H7 (cell line): ENCODE results near the gene NCKAP5. TPM values are rescaled to one million over a fixed set of nuclear protein-coding genes. Genes with fewer than 3 reads are reported as not detected.

Experiments used
- DNase-seq: peaks from one replicate; pipeline ENCODE4 v3.0.0; 2012
- H3K27me3 ChIP-seq: 2 replicates; pipeline ENCODE4 v1.6.0; 2011; ENCODE audit warnings: mild to moderate bottlenecking, low read length; ENCODE audit not compliant: control insufficient read depth, insufficient read depth
- H3K36me3 ChIP-seq: replicated peaks from 2 replicates; pipeline ENCODE4 v1.5.1; 2011; ENCODE audit warnings: low read length; ENCODE audit not compliant: control insufficient read depth, insufficient read depth
- H3K4me3 ChIP-seq: 2 replicates; pipeline ENCODE4 v1.5.1; 2011; ENCODE audit warnings: low read depth, mild to moderate bottlenecking, control low read depth, low read length, moderate library complexity; ENCODE audit not compliant: insufficient read depth
- total RNA-seq: library from RNA; depleted of rRNA; stranded (reverse); fragments of >200 nt; shearing (Covaris generic); gene quantifications from 2 replicates; pipeline ENCODE4 v1.2.3, GENCODE V29; 2014

Gene NCKAP5
- total RNA-seq, 1 experiment from 2014 or later: 0.55 TPM

DNA sequence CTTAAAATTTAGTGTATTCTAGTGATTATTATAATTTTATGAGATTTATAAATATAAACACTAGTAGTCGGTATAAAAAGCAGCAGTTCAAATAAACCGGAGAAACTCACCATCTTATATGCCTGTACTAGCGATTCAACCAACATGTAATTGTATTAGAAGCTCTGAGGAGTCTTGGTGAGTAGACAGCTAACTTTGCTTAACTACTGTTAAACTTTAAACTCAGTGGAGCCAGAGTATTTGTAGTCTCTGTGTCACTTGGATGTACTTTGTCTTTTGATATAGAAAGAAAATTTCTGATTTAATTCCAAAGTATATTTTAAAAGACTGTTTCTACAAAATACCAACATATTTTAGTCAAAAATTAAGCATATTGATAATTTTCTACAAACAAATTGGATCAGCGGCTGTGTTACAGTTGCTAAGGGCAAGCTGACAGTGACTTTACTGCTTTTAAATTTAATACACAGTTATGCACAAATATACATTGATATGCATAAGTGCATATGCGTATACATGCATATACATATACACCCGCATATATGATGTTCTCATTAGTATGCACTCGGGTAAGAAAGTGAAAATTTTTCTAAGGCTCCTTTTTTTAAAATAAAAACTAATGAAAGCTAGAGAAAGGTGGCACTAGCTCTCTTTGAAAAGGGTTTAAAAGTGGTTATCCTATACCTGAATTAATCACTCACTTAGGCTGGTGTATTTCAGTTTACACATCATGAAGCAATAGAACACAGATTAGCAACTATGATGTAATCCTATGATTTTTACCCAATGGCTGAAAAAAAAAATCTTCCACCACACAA lies 374.5 kb downstream of the NCKAP5 start:
- Histone ChIP-seq H3K4me3 (no peak overlapping the region), H3K27me3 (no peaks in the 10 kb centered on the region)
- DNase-seq: no peak

DNA sequence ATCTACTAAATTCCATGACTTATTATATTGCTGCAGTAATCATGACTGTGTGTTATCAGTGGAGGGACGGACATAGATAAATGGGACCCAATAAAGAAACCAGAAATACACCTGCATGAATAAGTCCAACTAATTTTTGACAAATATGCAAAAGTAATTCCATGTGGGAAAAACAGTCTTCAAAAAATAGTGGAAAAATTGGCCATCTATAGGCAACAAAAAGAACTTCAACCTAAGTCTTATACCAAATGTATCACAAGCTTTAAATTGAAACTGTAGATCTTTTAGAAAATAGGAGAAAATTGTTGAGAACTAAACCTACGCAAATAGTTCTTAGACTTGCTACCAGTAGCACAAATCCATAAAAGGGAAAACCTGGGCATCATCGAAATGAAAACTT lies 376.2 kb downstream of the NCKAP5 start:
- Histone ChIP-seq H3K4me3 (no peak overlapping the region), H3K27me3 (no peaks in the 10 kb centered on the region), H3K36me3 (no peaks in the 10 kb centered on the region)
- no peak for DNase-seq

More for the DNA sequence above, 374.5 kb downstream of the NCKAP5 start:
- no peaks in the 10 kb centered on the region for H3K36me3 ChIP-seq

DNA sequence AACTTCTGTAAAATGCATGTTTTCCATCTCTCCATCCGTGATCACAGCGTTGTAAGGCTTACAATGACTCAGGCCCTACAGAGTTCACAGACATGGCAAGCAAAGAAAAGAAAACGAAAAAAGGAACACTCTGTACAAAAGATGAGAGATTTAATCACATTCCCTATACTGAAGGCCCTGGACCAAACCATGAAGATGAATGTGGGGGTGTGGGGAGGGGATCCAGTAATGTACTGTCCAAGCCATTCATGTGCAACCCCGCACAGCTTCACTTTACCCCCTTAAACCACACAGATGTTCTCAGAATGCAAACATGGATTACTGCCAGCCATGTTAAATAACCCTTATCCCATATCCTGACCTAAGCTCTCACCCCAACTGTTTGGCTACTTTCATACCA lies 391.1 kb downstream of the NCKAP5 start:
- Histone ChIP-seq H3K36me3 (no peaks in the 10 kb centered on the region), H3K27me3 (no peaks in the 10 kb centered on the region)
- no peak for DNase-seq

DNA sequence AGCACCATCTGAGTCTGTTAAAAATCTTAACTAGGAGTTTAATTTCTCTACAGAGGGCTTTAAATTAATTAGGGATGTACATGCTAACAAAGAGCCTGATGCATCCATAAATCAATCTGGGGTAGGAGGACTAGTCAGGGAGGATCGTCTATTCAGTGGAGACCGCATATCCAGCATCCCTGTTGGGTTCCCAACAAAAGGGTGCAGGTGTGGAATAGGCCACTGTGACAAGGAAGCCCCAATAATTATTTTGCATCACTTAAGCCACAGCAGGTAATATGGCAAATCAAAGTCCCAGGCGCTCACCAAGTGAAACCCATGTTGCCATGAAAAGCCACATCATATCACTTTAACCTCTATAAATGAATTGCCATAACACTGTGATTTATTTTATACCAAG lies 392.3 kb downstream of the NCKAP5 start:
- Histone ChIP-seq H3K27me3 (no peaks in the 10 kb centered on the region), H3K4me3 (no peak overlapping the region), H3K36me3 (no peaks in the 10 kb centered on the region)
- peak; percentile 2 for DNase-seq

More for the DNA sequence above, 391.1 kb downstream of the NCKAP5 start:
- no peak overlapping the region for H3K4me3 ChIP-seq

DNA sequence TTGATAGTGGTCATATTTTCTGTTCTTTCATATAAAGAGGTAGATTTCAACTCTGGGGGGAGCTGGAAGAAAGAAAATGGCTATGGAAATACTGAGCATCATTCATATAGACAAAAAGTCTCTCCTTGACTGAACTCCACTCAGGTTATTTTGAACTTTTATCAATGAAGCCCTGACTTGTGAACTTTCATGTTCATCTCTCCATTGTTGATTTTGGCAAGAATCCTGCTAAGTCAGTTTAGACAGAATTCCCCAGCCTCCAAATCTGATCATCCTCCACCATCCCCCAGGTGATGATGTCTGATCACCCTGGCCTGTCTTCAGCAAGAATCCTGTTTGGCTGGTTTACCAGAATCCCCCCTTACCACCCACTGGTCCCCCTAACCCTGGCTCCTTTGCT lies 395.0 kb downstream of the NCKAP5 start:
- Histone ChIP-seq H3K27me3 (no peaks in the 10 kb centered on the region), H3K4me3 (no peak overlapping the region), H3K36me3 (no peaks in the 10 kb centered on the region)
- no peak for DNase-seq

DNA sequence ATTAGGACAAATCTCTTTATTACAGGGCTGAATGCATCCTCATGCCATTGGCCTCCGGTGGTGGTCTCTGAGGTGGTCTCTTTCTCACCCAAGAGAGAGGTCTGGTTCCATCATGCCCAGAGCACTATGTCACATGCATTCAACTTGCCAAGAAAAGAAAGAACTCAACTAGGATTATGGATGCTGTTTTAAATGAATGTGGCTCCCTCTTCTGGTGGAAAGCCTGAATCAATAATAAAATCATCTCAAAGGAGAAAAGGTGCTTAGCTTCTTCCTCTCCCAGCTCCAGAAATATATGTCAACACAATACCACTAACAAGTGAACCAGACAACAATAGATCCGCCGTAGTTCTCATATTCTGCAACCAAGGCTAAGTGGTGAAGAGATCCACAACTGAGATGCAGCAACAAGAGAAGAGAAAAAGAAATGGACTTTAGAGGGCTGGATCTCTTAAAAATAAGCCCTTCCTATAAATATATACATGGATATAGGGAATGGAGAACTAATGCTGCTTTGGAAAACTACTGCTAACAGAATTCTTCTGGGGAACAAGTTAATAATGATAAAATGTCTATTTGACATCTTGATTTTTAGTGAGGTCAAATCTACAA lies 396.8 kb downstream of the NCKAP5 start:
- no peak overlapping the region for H3K4me3 ChIP-seq
- H3K27me3 ChIP-seq: no peaks in the 10 kb centered on the region
- DNase-seq: peak; percentile 31
- H3K36me3 ChIP-seq: no peaks in the 10 kb centered on the region

DNA sequence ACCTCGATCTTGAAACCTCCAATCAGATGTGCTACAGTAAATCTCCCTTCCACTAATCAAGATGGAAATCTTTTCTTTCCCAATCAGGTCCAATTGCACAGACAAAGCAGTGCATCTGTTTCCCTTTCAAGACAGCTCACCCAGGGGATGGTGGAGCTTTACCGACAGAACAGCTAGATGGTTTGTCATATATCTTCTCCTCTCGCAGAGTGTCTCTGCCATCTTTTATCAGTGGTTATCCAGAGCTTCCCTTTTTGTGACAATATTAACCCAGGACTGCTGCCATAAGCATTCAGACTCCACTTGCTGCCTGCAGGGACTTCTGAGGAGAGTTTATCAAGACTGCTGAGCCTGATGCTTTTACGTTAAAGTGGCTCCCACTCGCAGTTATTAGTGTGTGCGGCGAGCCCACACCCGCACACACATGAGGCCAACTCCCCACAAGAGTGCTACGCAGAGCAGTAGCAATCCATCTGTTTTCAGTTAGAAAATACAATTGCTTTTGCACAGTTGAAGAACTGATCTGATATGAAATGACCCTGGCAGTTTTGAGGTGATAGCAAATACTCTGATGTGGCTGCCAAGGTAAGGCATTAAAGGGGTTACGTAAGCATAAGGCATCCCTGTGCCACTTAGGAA lies 398.9 kb downstream of the NCKAP5 start:
- Histone ChIP-seq H3K4me3 (no peak overlapping the region), H3K36me3 (no peaks in the 10 kb centered on the region)
- no peak for DNase-seq

DNA sequence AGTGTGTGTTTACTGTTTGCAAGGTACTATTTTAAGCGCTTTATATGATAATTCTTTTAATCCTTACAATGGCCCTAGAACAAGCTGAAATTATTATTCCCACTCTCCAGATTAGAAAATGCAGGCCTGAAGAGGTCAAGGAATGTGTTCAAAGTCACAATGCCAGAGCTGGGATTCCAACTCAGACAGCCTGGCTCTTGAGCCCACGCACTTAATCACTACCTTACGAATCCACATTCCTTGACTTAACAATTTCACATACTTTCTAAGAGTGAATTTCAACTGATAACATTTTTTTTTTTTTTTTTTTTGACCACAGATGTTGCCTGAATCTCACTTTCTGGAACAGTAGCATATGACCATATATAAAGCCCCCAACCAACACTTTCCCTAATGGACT lies 400.3 kb downstream of the NCKAP5 start:
- H3K36me3 ChIP-seq: no peaks in the 10 kb centered on the region
- no peaks in the 10 kb centered on the region for H3K27me3 ChIP-seq
- no peak overlapping the region for H3K4me3 ChIP-seq
- DNase-seq: no peak

More for the DNA sequence above, 398.9 kb downstream of the NCKAP5 start:
- no peaks in the 10 kb centered on the region for H3K27me3 ChIP-seq

DNA sequence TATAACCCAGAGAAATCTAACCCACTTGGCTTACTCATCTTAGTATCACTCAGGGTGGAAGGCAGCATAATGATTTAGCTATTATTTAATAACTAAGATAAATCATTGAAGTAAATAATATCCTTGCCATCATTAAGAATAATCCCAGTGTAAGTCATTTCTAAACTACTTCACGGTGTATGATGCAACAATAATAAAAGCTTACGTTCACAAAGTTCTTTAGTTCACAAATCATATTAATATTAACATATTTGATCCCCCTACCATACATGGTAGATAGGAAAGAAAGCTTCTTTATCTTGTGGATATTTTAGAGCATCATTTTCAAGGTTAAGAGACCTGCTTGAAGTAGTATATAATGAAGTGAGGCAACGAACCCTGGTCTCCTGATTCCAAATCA lies 401.0 kb downstream of the NCKAP5 start:
- Histone ChIP-seq H3K36me3 (no peaks in the 10 kb centered on the region), H3K4me3 (no peak overlapping the region), H3K27me3 (no peaks in the 10 kb centered on the region)
- no peak for DNase-seq

DNA sequence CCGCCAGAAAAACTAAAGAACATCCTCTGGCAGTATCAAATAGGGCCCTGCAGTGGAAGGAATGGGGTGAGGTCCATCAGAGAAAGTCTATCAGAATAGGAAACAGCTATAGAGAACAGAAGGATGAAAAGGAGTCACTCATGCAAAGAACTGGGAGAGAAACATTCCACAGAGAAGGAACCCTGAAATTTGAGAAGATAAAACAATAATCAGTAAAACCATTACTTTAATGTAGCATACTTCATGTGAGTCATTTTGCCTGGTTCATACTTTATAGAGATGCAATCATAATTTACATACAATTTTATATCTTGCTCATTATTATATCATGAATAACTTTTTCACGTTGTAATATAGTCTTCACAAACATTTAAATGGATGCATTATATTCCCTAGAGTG lies 402.2 kb downstream of the NCKAP5 start:
- Histone ChIP-seq H3K4me3 (no peak overlapping the region), H3K36me3 (no peaks in the 10 kb centered on the region)
- no peak for DNase-seq

DNA sequence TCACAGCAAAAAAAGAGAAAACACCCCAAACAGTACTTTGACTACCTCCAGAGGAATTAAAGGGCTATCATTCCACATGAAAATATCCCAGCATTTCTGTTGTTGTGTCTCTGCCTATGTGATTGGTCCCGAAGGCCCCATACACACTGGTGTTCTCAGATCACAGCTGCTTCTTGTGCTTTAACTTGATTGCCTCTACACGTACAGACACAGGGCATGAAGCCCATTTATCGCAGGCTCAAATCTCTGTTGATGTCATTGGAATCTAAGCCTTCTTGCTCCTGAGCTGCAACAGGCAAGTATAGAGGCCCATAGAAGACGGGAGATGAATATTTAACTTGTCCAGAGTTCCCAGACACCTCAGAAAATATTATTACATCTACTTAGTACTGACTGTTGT lies 405.2 kb downstream of the NCKAP5 start:
- Histone ChIP-seq H3K27me3 (no peaks in the 10 kb centered on the region), H3K4me3 (no peak overlapping the region), H3K36me3 (no peaks in the 10 kb centered on the region)
- DNase-seq: no peak

More for the DNA sequence above, 402.2 kb downstream of the NCKAP5 start:
- no peaks in the 10 kb centered on the region for H3K27me3 ChIP-seq

DNA sequence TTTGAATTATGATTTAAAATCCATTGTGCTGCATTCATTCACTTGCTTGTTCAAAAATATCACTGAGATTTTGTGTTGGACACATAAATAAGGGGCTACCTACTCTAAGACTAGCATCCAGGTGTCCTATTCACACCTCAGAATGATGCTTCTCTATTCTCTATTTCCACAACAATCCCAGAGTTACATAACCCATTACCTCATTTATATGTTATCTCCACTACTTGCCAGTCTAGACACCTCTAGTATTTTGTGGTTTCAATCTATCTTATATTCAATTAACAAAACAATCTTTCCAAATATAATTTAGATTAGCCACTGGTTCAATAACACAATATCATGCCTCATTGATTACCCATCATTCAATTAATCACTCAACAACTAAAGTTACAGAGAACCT lies 409.8 kb downstream of the NCKAP5 start:
- DNase-seq: no peak
- no peak overlapping the region for H3K4me3 ChIP-seq
- no peaks in the 10 kb centered on the region for H3K36me3 ChIP-seq
- no peaks in the 10 kb centered on the region for H3K27me3 ChIP-seq

DNA sequence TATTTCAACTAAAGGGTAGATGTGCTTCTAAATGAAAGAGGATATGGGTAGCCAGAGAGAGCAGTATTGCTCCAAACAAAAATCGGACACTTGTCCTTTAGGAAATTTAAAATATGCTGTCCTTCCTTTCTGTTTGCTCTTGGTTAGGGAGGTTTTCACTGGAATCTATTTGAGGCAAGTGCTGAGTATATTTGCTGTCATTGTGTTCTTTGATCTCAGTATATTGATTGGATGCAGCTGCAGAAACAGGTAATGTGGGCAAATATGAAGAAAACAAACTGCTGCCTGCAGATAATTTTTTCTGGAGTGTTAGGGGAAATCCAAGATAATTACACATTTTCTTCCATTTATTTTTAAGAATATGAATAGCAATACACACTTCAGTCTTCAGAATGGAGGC lies 410.2 kb downstream of the NCKAP5 start:
- Histone ChIP-seq H3K27me3 (no peaks in the 10 kb centered on the region), H3K4me3 (no peak overlapping the region), H3K36me3 (no peaks in the 10 kb centered on the region)
- DNase-seq: no peak

DNA sequence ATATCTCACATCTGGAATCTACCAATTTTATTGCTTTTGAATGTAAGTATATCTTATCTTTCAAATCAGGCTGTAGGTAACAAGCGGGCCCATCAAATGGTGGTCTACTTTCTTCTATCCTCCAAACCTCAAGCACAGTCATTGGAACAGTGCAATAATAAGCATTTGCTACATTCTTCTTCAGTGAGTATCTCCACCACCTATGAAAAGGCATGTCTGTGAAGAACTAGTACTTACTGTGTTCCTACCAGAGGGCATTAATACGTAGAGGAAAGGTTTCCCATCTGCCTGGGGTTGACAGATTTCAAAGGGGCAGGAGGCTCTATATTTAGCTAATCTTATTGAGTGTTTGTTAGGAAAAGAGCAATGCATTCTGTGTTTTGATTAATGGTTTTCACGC lies 411.1 kb downstream of the NCKAP5 start:
- Histone ChIP-seq H3K36me3 (no peaks in the 10 kb centered on the region), H3K4me3 (no peak overlapping the region), H3K27me3 (no peaks in the 10 kb centered on the region)
- DNase-seq: no peak

DNA sequence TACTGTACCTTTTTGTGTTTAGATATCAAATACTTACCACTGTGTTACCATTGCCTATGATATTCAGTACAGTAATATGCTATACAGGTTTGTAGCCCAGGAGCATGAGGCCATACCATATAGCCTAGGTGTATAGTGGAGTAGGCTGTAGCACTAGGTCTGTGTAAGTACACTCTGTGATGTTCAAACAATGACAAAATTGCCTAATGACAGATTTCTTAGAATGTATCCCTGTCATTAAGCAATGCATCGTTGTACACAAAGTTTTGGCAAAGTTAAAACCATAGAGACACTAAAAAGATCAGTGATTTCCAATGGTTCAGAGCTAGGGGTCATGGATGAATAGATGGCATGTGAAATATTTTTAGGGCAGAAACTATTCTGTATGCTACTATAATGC lies 415.5 kb downstream of the NCKAP5 start:
- Histone ChIP-seq H3K4me3 (no peak overlapping the region), H3K36me3 (no peaks in the 10 kb centered on the region), H3K27me3 (no peaks in the 10 kb centered on the region)
- no peak for DNase-seq
